ENCODE measurements around the gene LRRC36. TPM values are rescaled to one million over a fixed set of nuclear protein-coding genes. Genes with fewer than 3 reads are reported as not detected.

LRRC36 gene
- total RNA-seq, 2 donors from 2014 or later = not detected

DNA sequence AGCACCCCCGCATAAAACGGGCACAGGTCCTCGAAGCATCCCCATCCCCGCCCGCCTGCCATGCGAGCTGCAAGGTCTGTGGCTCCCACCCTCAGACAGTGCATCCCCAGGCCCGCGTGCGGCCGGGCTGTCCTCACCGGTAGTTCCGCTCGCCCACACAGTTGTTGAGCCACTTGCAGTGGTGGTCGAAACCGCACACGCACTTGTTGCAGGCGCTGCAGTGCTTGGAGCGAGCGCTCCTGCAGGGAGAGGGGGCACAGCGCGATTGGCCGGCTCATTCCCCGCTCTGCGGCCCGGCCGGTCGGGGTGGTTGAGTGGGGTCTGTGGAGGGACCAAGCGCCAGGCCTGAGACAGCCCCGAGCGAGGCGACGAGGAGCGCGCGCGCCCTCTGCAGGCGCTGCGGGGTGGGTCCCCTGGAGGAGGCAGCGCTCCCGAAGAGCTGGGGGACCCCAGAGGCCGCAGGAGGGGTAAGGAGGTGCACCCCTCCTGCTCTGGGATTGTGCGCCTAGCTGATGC is 72.7 kb downstream of the LRRC36 start:
- Mint-ChIP-seq H3K27ac (no peak overlapping the region), H3K4me3 (no peak overlapping the region), H3K36me3 (ENCODE audit: low read depth) (peaks cover under 1% of the 10 kb centered on the region), H3K27me3 (peaks cover 38% of the 10 kb centered on the region), H3K4me1 (peaks cover 3% of the 10 kb centered on the region)
- ATAC-seq (peak; percentile 78), DNase-seq (peak in 1 of 3 donors; percentile 34)
- no peaks in the 10 kb centered on the region for H3K9me3 ChIP-seq (ENCODE audit: control insufficient read depth, low read length, poor library complexity, severe bottlenecking)

DNA sequence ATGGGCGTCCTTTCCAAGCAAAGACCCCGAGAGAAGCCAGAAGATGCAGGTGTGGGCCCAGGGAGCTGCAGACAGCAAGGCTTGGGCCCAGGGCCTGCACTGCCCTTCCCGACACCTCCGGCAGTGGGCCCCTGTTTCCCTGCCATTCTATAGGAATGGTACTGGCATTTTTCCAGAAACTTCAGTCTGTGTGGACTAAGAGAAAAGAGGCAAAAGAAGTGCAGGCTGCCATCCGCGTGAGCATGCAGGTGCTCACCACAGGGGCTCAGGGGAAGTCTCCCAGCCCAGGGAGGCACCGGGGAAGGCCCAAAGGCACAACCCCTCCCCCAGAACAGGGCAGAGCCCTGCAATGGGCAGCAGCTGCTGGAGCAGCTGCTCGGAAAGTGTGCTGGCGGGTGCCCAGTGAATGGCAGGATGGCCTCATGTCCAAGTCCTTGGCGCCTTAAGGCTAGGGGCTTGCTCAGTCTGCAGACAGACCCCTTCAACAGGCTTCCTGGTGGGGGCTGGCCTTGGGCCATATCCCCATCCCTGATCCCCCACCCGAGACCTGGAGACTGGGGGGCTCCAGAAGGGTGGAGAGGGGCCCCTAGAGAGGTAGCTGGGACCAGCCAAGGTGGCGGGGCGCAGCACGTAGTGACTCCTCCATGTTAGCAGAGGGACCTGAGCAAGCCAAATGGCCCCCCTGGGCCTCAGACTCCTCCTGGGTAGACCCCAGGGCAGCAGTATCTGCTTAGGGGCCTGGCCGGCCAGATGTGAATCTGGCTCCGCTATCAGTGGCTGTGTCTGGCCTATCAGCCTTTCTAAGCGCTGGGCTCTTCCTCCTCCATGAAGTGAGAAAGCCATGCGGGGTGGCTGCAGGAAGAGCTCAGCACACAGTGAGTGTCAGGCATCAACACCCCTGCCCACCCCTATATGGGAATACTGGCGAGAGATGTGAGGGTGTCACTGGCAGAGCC is 73.4 kb downstream of the LRRC36 start:
- peaks cover 2% of the 10 kb centered on the region for H3K4me1 Mint-ChIP-seq
- H3K9me3 ChIP-seq (ENCODE audit: control insufficient read depth, low read length, poor library complexity, severe bottlenecking) = no peaks in the 10 kb centered on the region
- no peak overlapping the region for H3K27ac Mint-ChIP-seq
- DNase-seq = no peak
- no peak for ATAC-seq
- H3K4me3 Mint-ChIP-seq = no peak overlapping the region
- no peaks in the 10 kb centered on the region for H3K36me3 Mint-ChIP-seq (ENCODE audit: low read depth)
- peaks cover 38% of the 10 kb centered on the region for H3K27me3 Mint-ChIP-seq

DNA sequence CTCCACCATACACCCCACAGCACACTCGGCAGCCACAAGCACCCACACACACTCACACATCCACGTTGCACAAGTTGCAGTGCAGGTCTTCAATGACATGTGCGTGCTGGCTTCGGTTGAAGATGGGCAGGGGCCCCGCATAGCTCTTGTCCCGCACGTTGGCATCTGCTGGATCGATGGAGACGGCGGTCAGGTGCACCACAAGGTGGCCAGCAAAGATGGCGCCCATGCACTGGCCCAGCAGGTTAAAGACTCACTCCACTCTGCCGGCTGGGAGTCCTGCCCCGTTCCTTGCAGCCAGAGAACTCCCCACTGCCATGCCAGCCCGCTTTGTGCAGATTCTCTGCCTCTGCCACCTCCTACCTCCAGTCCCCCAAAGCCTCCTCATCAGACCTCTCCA is 74.3 kb downstream of the LRRC36 start:
- Mint-ChIP-seq H3K36me3 (ENCODE audit: low read depth) (no peaks in the 10 kb centered on the region), H3K27ac (no peak overlapping the region), H3K4me3 (no peak overlapping the region), H3K4me1 (peaks cover 2% of the 10 kb centered on the region), H3K27me3 (peaks cover 38% of the 10 kb centered on the region)
- DNase-seq = no peak
- no peaks in the 10 kb centered on the region for H3K9me3 ChIP-seq (ENCODE audit: control insufficient read depth, low read length, poor library complexity, severe bottlenecking)
- no peak for ATAC-seq

DNA sequence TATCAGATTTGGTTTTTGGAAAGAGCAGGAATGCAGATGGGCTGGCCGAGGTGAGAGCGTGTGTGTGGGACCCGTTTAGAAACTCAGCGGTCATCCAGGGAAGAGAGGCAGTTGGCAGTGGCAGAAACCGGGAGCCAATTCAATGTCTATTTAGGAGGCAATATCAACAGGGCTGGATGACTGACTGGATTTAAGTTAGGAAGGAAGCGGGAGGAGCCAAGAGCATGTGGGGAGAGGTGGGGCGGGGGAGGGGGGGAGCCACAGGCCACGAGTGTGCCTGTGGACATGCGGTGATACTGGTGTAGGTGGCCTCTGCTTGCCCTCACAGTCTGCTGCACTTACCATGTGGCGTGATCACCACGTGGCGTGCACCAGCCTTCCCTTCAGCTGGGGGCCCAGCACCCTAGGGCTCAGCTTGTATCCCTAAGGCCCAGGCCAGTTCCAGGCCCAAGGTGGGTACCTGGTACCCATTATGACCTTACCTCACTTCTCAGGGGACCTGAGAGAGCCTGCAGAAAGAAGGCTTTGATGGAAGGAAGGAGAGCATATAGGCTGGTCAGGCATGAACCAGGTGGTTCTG is 77.5 kb downstream of the LRRC36 start:
- H3K27ac Mint-ChIP-seq = no peak overlapping the region
- H3K4me3 Mint-ChIP-seq = no peak overlapping the region
- H3K27me3 Mint-ChIP-seq = peaks cover 43% of the 10 kb centered on the region
- DNase-seq = no peak
- peaks cover 2% of the 10 kb centered on the region for H3K4me1 Mint-ChIP-seq
- no peaks in the 10 kb centered on the region for H3K36me3 Mint-ChIP-seq (ENCODE audit: low read depth)
- H3K9me3 ChIP-seq (ENCODE audit: control insufficient read depth, low read length, poor library complexity, severe bottlenecking) = no peaks in the 10 kb centered on the region
- no peak for ATAC-seq

DNA sequence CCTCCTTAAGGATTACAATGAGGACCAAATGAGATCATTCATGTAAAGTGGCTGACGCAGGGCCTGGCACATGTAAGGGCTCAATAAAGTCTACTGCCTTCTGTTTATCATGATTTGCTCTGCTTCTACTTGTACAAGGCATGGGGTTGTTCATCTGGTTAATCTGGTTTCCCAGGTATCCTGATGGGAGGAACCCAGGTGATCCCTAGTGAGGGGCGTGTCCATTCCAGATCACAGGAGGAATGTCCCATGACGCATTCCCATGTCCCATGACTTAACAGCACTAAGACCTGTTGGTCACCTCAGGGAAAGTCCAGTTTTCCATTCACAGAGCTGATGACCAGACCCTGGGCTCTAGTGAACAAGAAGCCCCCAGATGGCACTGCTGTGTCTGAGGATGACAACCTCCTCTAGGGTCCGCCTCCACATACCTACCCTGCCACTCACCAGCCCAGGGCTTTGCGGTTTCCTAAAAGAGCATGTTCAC is 78.2 kb downstream of the LRRC36 start:
- Mint-ChIP-seq H3K4me3 (no peak overlapping the region), H3K27me3 (peaks cover 49% of the 10 kb centered on the region), H3K27ac (no peak overlapping the region), H3K36me3 (ENCODE audit: low read depth) (no peaks in the 10 kb centered on the region), H3K4me1 (peaks cover 2% of the 10 kb centered on the region)
- DNase-seq (no peak), ATAC-seq (no peak)
- no peaks in the 10 kb centered on the region for H3K9me3 ChIP-seq (ENCODE audit: control insufficient read depth, low read length, poor library complexity, severe bottlenecking)

DNA sequence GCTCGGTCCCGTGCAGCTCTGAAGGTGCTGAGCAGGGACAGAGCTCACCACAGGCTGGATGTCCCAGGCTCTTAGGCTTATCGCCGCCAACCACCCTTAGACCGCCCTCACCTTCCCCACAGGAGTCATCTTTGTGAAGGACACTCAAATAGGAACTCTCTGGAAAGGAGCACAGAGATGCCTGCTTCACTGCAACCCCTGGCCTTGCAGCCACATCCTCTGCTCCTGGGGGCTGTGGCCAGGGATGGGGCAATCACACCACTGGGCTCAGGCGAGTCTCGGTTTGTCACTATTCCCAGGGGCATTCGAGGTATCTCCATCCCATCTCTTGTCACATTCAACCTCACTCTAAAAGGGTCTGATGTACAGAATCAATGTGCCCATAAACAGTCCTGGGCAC is 78.7 kb downstream of the LRRC36 start:
- Mint-ChIP-seq H3K27me3 (peaks cover 49% of the 10 kb centered on the region), H3K4me1 (peaks cover 2% of the 10 kb centered on the region), H3K36me3 (ENCODE audit: low read depth) (no peaks in the 10 kb centered on the region), H3K27ac (no peak overlapping the region), H3K4me3 (no peak overlapping the region)
- DNase-seq (no peak), ATAC-seq (no peak)
- no peaks in the 10 kb centered on the region for H3K9me3 ChIP-seq (ENCODE audit: control insufficient read depth, low read length, poor library complexity, severe bottlenecking)

DNA sequence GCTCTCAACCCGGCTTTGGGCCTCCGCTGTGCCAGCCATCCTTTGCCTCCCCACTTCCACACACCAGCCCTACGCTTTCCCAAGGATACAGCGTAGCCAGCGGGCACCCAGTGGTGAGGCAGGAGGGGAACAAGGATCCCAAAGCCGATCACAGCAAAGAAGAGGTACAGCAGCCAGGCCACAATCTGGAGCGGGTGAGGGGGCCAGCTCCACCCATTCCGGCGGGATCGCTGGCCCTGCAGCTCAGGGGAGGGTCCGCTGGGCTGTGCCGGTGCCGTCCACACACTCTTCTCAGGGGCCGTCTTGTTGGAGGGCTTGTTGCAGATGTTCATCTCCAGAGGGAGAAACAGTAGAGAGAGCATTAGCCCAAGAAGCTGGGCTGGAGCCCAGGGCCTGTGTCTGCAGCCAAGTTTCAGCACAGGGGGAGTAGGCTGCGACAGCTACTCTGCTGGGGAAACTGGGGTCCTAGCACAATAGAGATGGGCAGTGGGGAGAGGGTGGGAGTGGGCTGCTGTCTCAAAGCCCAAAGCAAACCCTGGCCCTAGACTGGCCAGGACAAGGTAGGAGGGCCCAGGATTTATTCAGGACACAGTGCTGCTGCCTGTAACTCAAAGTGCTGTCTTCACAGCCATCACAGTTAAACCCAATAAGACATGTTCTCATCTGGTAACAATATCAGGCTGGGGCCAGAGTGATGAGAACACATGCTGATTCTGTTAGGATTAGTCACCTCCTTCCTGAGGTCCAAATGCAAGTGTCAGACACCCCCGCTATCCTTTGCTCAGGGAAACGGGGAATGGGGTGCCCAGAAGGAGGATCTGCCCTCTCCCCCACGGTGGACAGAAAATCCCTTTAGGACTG is 79.7 kb downstream of the LRRC36 start:
- Mint-ChIP-seq H3K36me3 (ENCODE audit: low read depth) (no peaks in the 10 kb centered on the region), H3K27ac (no peak overlapping the region), H3K4me1 (peaks cover 2% of the 10 kb centered on the region), H3K27me3 (peaks cover 47% of the 10 kb centered on the region), H3K4me3 (no peak overlapping the region)
- no peaks in the 10 kb centered on the region for H3K9me3 ChIP-seq (ENCODE audit: control insufficient read depth, low read length, poor library complexity, severe bottlenecking)
- ATAC-seq (no peak), DNase-seq (no peak)

DNA sequence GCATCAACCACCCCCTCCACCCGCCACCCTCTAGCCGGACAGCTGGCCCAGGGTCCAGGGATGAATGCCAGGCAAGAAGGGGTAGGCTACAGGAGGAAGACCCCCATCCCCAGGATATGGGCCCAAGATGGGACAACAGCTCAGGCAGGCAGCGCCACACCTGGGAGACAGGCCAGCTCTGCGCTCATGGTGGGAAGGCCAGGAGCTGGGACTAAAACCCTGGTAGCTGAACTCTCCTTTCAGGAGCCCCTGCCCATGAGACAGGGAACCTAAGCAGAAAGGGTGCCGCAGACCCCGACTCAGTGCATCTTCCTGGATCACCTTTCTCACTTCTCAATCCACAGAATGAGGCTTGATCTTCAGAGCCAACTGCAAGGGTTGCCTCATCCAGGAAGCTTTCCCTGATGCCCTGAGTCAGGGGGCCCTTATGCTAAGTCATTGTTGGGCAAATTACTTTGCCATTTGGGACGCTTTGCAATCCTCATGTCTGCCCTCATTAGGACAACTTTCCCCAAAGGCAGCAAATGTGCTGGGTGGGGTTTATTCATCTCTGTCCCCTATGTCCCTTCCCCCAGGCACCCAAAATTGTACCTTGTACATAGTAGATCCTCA is 80.7 kb downstream of the LRRC36 start:
- ATAC-seq (no peak), DNase-seq (no peak)
- Mint-ChIP-seq H3K27me3 (peaks cover 42% of the 10 kb centered on the region), H3K4me3 (no peak overlapping the region), H3K36me3 (ENCODE audit: low read depth) (no peaks in the 10 kb centered on the region), H3K27ac (no peak overlapping the region), H3K4me1 (peaks cover 1% of the 10 kb centered on the region)
- no peaks in the 10 kb centered on the region for H3K9me3 ChIP-seq (ENCODE audit: control insufficient read depth, low read length, poor library complexity, severe bottlenecking)

DNA sequence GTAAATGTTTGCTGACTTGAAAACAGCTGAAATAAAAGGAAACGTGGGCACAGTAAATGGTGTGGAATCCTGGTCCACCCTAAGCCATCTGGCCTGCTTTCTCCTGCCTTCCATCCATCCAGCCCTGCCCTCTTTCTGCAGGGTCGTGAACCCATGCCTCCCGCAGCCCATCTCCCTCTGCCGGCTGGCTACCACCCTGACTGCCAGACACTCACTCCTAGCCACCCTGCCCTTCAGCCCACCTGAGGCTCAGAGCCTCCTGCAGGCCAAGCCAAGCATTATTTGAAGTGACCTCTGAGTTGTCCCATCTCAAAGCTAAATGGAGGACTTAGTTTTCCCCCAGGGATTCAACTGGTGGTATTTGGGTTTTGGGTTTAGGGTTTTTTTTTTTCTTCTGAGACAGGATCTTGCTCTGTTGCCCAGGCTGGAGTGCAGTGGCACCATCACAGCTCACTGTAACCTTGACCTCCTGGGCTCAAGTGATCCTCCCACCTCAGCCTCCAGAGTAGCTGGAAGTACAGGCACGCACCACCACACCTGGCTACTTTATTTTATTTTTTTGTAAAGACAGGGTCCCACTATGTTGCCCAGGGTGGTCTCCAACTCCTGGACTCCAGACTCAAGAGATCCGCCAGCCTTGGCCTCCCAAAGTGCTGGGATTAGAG is 81.3 kb downstream of the LRRC36 start:
- Mint-ChIP-seq H3K4me1 (no peaks in the 10 kb centered on the region), H3K36me3 (ENCODE audit: low read depth) (no peaks in the 10 kb centered on the region), H3K27me3 (peaks cover 36% of the 10 kb centered on the region), H3K4me3 (no peak overlapping the region), H3K27ac (no peak overlapping the region)
- DNase-seq (no peak), ATAC-seq (no peak)
- H3K9me3 ChIP-seq (ENCODE audit: control insufficient read depth, low read length, poor library complexity, severe bottlenecking) = no peaks in the 10 kb centered on the region

DNA sequence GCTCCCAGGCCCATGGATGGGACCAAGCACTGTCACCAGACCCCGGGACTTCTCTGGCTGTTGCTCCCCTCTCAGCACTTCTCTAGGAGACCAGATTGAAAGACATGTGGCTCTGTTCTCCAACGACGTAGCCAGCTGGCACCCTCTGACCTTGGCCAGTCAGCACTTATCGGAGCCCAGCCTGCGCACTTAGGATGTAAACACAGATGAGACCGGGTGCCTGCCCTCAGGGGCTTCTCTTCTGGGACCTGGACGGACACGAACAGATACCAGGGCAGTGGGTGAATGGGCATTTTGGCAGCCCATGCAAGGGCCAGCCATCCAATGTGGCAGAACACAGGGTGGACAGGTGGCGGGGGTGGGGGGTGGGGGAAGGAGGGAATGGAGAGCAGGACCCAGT is 83.0 kb downstream of the LRRC36 start:
- H3K36me3 Mint-ChIP-seq (ENCODE audit: low read depth) = peaks cover 2% of the 10 kb centered on the region
- H3K27me3 Mint-ChIP-seq = peaks cover 28% of the 10 kb centered on the region
- peaks cover 3% of the 10 kb centered on the region for H3K4me1 Mint-ChIP-seq
- H3K4me3 Mint-ChIP-seq = no peak overlapping the region
- H3K9me3 ChIP-seq (ENCODE audit: control insufficient read depth, low read length, poor library complexity, severe bottlenecking) = no peaks in the 10 kb centered on the region
- no peak overlapping the region for H3K27ac Mint-ChIP-seq
- ATAC-seq = no peak
- DNase-seq = no peak

DNA sequence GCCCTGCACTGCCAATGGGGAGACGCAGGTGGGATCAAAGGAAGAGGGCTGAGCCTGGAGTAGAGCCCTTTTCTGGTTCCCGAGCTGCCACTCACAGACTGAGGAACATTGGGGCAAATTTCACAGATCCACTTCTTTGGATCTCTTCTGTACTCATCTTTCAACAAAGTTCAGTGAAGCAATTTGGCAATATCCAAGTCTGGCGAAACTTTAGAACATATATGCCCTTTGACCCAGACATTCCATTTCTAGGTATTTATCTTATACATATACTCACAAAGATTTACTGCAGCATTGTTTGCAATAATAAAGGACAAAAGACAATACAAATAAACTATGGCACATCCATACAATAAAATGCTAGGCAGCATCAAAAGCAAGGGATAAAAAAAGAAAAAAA is 84.7 kb downstream of the LRRC36 start:
- ATAC-seq = no peak
- no peaks in the 10 kb centered on the region for H3K9me3 ChIP-seq (ENCODE audit: control insufficient read depth, low read length, poor library complexity, severe bottlenecking)
- peaks cover 6% of the 10 kb centered on the region for H3K4me1 Mint-ChIP-seq
- DNase-seq = no peak
- no peak overlapping the region for H3K4me3 Mint-ChIP-seq
- peaks cover 5% of the 10 kb centered on the region for H3K36me3 Mint-ChIP-seq (ENCODE audit: low read depth)
- H3K27me3 Mint-ChIP-seq = peaks cover 39% of the 10 kb centered on the region
- H3K27ac Mint-ChIP-seq = no peak overlapping the region

DNA sequence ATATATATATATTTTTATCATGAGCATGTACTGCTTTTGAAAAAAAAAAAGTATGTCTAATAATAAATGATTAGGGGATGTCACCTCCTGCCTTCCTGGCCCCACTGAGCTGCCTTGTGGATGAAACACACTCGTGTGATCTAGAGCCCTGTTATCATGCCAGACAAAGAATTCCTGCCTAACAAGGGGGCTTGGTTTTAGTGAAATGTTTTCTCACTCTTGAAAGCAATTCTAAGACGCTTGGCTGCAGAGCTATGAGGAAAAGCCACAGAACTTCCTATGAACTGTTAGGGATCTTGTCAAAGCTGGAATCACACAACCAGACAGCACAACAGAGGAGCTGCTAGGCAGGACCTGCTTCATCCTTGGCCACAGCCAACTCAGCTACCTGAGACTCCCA is 85.7 kb downstream of the LRRC36 start:
- no peak overlapping the region for H3K4me3 Mint-ChIP-seq
- no peak for ATAC-seq
- peaks cover 9% of the 10 kb centered on the region for H3K4me1 Mint-ChIP-seq
- H3K27ac Mint-ChIP-seq = no peak overlapping the region
- no peaks in the 10 kb centered on the region for H3K9me3 ChIP-seq (ENCODE audit: control insufficient read depth, low read length, poor library complexity, severe bottlenecking)
- H3K27me3 Mint-ChIP-seq = peaks cover 48% of the 10 kb centered on the region
- DNase-seq = no peak
- H3K36me3 Mint-ChIP-seq (ENCODE audit: low read depth) = peaks cover 7% of the 10 kb centered on the region
